Nephron progenitor cell (in vitro differentiated cells): Measurements from ENCODE around the gene EFCAB7.

Experiments used
- DNase-seq: peaks from one replicate; pipeline ENCODE4 v3.0.0; 2021
- H3K27ac Mint-ChIP-seq: 2 replicates; pipeline ENCODE4 v1.8.0; 2021; ENCODE audit warnings: mild to moderate bottlenecking, moderate library complexity, mixed read lengths
- H3K27me3 Mint-ChIP-seq: 2 replicates; pipeline ENCODE4 v1.8.0; 2021; ENCODE audit warnings: mild to moderate bottlenecking, low read depth, mixed read lengths; ENCODE audit not compliant: poor library complexity
- H3K36me3 Mint-ChIP-seq: 2 replicates; pipeline ENCODE4 v1.8.0; 2021; ENCODE audit warnings: low read depth, mixed read lengths
- H3K4me1 Mint-ChIP-seq: 2 replicates; pipeline ENCODE4 v1.8.0; 2021; ENCODE audit warnings: mixed read lengths
- H3K4me3 Mint-ChIP-seq: 2 replicates; pipeline ENCODE4 v1.8.0; 2021; ENCODE audit warnings: mild to moderate bottlenecking, moderate library complexity, mixed read lengths
- H3K9me3 Mint-ChIP-seq: 2 replicates; pipeline ENCODE4 v1.8.0; 2021; ENCODE audit warnings: mild to moderate bottlenecking, moderate library complexity, mixed read lengths
- TF ChIP-seq, protein P1 (sequence below): fragments of 200-600 bp; sonication (generic); IDR thresholded peaks from 2 replicates; pipeline ENCODE4 v1.5.0; 2021; ENCODE audit warnings: antibody characterized with exemption

Gene EFCAB7, protein sequence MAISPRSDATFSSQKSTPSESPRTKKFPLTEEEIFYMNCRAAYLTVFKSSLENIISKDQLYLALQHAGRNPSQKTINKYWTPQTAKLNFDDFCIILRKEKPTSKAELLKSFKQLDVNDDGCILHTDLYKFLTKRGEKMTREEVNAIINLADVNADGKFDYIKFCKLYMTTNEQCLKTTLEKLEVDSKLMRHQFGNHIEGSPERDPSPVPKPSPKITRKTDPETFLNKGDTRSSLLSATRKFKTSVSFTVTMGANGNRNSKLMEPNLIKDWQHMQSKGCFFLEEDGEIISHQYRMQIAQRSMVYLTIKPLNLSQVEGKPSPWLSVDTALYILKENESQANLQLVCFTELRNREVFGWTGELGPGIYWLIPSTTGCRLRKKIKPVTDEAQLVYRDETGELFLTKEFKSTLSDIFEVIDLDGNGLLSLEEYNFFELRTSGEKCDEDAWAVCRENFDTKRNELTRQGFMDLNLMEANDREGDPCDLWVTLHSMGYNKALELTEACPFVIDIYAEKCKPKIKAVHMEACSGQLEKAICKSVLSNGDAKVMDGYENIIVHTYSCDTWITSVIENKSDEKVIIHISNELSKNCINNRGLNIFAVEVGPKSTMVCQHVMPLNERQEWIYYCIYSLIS

DNA sequence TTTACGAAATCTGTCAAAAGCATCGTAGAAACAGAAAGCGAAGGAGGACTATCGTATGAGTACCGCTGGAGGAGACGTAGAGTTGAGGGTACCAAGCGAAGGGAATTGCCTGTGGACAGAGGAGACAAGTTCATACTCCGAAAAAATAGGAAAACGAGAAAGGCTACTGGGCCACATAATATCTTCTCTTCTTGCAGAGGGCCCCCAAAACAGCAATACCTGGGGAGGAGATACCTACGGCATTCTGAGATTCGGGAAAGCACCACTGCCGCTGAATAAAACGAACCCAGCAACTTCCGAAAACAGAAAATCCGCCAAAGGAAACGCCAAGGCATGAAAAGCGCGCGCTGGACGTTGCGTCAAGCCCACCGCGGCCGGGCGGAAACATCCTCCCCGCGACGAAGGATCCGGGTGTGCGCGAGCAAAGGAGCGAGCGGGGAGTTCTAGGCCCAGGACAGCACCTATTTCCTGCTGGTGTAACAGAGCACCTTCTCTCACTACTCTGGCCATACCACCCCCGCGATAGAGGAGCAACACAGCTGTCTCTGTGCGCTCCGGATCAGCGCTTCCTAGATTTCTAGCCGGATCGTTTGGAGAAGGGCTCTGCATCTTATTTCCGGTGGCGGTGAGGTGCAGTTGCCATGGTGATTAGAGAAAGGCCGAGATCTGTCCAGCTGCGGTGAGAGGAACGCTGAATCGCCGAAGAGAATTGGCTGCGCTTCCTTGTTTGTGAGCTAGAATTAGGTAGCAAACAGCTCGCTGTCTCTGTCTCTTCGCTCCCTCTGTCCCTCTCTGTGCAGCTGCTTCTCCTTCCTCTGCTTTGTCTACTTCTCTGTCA, at the start of gene EFCAB7, which contains the start of gene ITGB3BP:
EFCAB7 (plus strand) TSS at position 635 of the 838 bp plus-strand sequence. CDS start 2,048 bp downstream, outside the sequence.
ITGB3BP (minus strand) TSS at position 335 of the 838 bp plus-strand sequence; CDS start at position 243, 92 bp downstream.
- peak within 1 kb of the TSS; percentile 100 for H3K27ac Mint-ChIP-seq
- H3K36me3 Mint-ChIP-seq: peaks cover 9% of the 10 kb centered on the region
- peak within 1 kb of the TSS; percentile 97 for H3K4me3 Mint-ChIP-seq
- peak; percentile 85 for DNase-seq
- H3K9me3 Mint-ChIP-seq: no peaks in the 10 kb centered on the region
- peaks cover 6% of the 10 kb centered on the region for H3K27me3 Mint-ChIP-seq
- H3K4me1 Mint-ChIP-seq: peaks cover 35% of the 10 kb centered on the region
- TF ChIP-seq, protein P1, sequence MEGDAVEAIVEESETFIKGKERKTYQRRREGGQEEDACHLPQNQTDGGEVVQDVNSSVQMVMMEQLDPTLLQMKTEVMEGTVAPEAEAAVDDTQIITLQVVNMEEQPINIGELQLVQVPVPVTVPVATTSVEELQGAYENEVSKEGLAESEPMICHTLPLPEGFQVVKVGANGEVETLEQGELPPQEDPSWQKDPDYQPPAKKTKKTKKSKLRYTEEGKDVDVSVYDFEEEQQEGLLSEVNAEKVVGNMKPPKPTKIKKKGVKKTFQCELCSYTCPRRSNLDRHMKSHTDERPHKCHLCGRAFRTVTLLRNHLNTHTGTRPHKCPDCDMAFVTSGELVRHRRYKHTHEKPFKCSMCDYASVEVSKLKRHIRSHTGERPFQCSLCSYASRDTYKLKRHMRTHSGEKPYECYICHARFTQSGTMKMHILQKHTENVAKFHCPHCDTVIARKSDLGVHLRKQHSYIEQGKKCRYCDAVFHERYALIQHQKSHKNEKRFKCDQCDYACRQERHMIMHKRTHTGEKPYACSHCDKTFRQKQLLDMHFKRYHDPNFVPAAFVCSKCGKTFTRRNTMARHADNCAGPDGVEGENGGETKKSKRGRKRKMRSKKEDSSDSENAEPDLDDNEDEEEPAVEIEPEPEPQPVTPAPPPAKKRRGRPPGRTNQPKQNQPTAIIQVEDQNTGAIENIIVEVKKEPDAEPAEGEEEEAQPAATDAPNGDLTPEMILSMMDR: no peak

DNA sequence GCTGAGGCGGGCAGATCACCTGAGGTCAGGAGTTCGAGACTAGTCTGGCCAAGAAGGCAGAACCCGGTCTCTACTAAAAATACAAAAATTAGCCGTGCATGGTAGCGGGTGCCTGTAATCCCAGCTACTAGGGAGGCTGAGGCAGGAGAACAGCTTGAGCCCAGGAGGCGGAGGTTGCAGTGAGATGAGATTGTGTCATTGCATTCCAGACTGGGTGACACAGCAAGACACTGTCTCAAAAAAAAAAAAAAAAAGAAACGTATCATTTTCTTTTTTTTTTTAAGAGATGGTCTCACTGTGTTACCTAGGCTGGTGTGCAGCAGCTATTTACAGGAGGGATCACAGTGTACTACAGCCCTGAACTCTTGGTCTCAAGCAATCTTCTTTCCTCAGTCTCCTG, 47.6 kb upstream of the EFCAB7 start:
- DNase-seq: no peak
- Mint-ChIP-seq H3K4me1 (no peaks in the 10 kb centered on the region), H3K27ac (no peak overlapping the region), H3K36me3 (peaks cover 64% of the 10 kb centered on the region), H3K9me3 (peaks cover 30% of the 10 kb centered on the region), H3K4me3 (no peak overlapping the region), H3K27me3 (no peaks in the 10 kb centered on the region)
- TF ChIP-seq, protein P1: no peak

DNA sequence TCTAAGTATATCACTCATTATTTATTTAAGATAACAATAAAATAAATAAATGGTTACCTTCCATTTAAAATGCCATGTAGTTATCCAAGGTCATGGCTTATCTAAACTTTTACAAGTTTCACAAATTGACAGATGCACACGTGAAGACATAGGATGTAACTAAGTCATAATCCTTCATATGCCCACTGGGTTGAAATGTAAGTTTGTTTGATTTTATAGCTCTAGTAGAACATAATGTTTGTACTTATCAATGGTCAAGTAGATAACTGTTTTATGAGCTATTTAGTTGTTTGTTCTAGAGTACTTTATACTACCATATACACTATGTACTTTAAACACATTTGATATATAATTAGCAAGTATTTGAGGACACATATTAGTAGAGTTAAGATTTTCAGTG, 43.3 kb upstream of the EFCAB7 start:
- TF ChIP-seq, protein P1: no peak
- H3K27me3 Mint-ChIP-seq: no peaks in the 10 kb centered on the region
- DNase-seq: no peak

DNA sequence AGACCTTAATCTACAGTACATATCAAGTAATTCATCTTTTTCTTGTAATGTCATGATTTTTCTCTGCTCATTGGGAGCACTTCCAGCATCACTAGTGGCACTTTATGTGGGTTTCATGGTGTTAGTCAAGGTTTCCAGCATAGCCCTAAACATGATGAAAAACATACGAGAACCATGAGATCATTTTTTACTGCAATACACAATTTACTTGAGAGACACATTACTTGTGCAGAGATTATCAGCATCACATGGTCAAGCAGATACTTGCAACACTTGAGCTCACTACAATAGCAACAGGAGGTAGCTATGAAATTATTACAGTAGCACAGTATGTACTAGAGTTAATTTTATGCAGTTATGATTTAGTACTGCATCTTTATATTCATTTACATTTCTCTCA, 36.7 kb upstream of the EFCAB7 start:
- H3K27me3 Mint-ChIP-seq: no peaks in the 10 kb centered on the region
- H3K4me3 Mint-ChIP-seq: no peak overlapping the region
- peaks cover 3% of the 10 kb centered on the region for H3K36me3 Mint-ChIP-seq
- no peak overlapping the region for H3K27ac Mint-ChIP-seq
- H3K9me3 Mint-ChIP-seq: no peaks in the 10 kb centered on the region
- H3K4me1 Mint-ChIP-seq: no peaks in the 10 kb centered on the region
- TF ChIP-seq, protein P1: no peak
- DNase-seq: no peak

More for the DNA sequence above, 43.3 kb upstream of the EFCAB7 start:
- no peak overlapping the region for H3K4me3 Mint-ChIP-seq
- H3K36me3 Mint-ChIP-seq: peaks cover 38% of the 10 kb centered on the region
- peaks cover 7% of the 10 kb centered on the region for H3K9me3 Mint-ChIP-seq
- H3K27ac Mint-ChIP-seq: no peak overlapping the region
- H3K4me1 Mint-ChIP-seq: no peaks in the 10 kb centered on the region

DNA sequence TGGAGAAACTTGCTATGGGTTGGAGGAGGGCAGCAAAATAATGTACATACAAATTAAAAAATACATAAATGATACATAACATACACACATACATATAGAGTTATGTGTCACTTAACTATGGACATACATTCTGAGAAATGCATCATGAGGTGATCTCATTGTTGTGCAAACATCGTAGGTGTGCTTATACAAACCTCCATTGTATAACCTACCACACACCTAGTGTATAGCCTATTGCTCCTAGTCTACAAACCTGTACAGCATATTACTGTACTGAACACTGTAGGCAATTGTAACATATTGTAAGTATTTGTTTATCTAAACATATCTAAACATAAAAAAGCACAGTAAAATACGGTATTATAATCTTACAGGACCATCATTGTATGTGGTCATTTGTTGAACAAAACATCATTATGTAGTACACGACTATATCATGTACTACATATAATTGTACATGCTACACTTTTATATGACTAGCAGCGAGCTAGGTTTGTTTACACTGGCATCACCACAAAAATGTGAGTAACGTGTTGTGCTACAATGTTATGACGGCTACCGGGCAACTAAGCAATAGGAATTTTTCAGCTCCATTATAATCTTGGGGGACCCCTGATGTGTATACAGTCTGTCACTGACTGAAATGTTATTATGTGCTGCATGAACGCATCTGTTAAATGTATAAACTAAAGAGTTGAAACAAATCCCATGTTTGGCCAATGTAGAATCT, 35.8 kb upstream of the EFCAB7 start:
- no peak overlapping the region for H3K27ac Mint-ChIP-seq
- peaks cover 3% of the 10 kb centered on the region for H3K36me3 Mint-ChIP-seq
- H3K27me3 Mint-ChIP-seq: no peaks in the 10 kb centered on the region
- no peak overlapping the region for H3K4me3 Mint-ChIP-seq
- TF ChIP-seq, protein P1: no peak
- DNase-seq: no peak
- no peaks in the 10 kb centered on the region for H3K9me3 Mint-ChIP-seq
- no peaks in the 10 kb centered on the region for H3K4me1 Mint-ChIP-seq
